K562 (cell line): ENCODE measurements around the gene PRKAR1B. TPM values are rescaled to one million over a fixed set of nuclear protein-coding genes. Genes with fewer than 3 reads are reported as not detected.

Source experiments
- CBFA2T3 ChIP-seq: fragments of 450-650 bp; IDR thresholded peaks from 2 replicates; pipeline ENCODE4 v1.6.1; 2017
- CREM ChIP-seq: IDR thresholded peaks from 2 replicates; pipeline ENCODE4 v1.6.1; 2014; ENCODE audit warnings: antibody characterized with exemption, low read depth
- GATAD2A ChIP-seq: fragments of 450-650 bp; IDR thresholded peaks from 2 replicates; pipeline ENCODE4 v1.6.1; 2017
- MED1 ChIP-seq: sonication (generic); formaldehyde crosslinking; IDR thresholded peaks from 2 replicates; pipeline ENCODE4 v1.8.1; 2023; ENCODE audit warnings: missing genetic modification reagents, borderline replicate concordance
- MTF1 ChIP-seq: fragments of 250-450 bp; sonication (Bioruptor Pico); IDR thresholded peaks from 2 replicates; pipeline ENCODE4 v1.9.0; 2021; ENCODE audit warnings: moderate library complexity, mild to moderate bottlenecking, inconsistent platforms, borderline replicate concordance
- NCOR1 ChIP-seq: fragments of 450-650 bp; IDR thresholded peaks from 2 replicates; pipeline ENCODE4 v1.6.1; 2016; ENCODE audit warnings: mild to moderate bottlenecking, moderate library complexity
- RB1 ChIP-seq: fragments of 450-650 bp; IDR thresholded peaks from 2 replicates; pipeline ENCODE4 v1.6.1; 2017; ENCODE audit warnings: low read depth, mild to moderate bottlenecking
- XRCC5 ChIP-seq: fragments of 200-400 bp; formaldehyde crosslinking; IDR thresholded peaks from 2 replicates; pipeline ENCODE4 v1.6.1; 2017; ENCODE audit warnings: low read depth, mild to moderate bottlenecking, low read length
- polyA plus RNA-seq, 8 experiments: library from polyadenylated mRNA; depleted of rRNA in 4 of 8; stranded (reverse) in 5 of 8; unstranded in 3 of 8; fragments of >200 nt; fragmentation: Nextera tagmentation in 2 of 8; fragmentation: Illumina TruSeq in 1 of 8; extraction: Ambion mirVana in 2 of 8; extraction: Trizol in 1 of 8; gene quantifications; 2 replicates each; pipeline versions ENCODE4 v1.2.1 to v1.2.3, GENCODE V29; 2011 to 2014; ENCODE audit warnings: inconsistent platforms in 1 of 8, missing spikeins in 1 of 8
- total RNA-seq, 7 experiments: library from RNA; depleted of rRNA in 6 of 7; stranded (reverse); fragments of >200 nt in 6 of 7; fragmentation: Illumina TruSeq in 2 of 7; extraction: Trizol in 2 of 7; gene quantifications; 2 replicates each; pipeline versions ENCODE4 v1.2.1 to v1.2.3, GENCODE V29; 2011 to 2021; ENCODE audit warnings: low replicate concordance in 1 of 7
- TF ChIP-seq, protein P1 (sequence below): fragments of 450-650 bp; IDR thresholded peaks from 2 replicates; pipeline ENCODE4 v1.6.1; 2016; ENCODE audit warnings: antibody characterized with exemption
- TF ChIP-seq, protein P2 (sequence below), 2 experiments: IDR thresholded peaks; 2 replicates each; pipeline ENCODE4 v1.6.1; 2012; ENCODE audit warnings: improper control_type of control experiment in 2 of 2, low read depth in 2 of 2, low read length in 2 of 2, borderline replicate concordance in 1 of 2

PRKAR1B gene
- total and polyA plus RNA-seq, 9 of the 15 experiments (the other 6 are each of a cell fraction or from before 2014, with no cell fraction given), result 0.99 to 30.5 (median 12.7) TPM

DNA sequence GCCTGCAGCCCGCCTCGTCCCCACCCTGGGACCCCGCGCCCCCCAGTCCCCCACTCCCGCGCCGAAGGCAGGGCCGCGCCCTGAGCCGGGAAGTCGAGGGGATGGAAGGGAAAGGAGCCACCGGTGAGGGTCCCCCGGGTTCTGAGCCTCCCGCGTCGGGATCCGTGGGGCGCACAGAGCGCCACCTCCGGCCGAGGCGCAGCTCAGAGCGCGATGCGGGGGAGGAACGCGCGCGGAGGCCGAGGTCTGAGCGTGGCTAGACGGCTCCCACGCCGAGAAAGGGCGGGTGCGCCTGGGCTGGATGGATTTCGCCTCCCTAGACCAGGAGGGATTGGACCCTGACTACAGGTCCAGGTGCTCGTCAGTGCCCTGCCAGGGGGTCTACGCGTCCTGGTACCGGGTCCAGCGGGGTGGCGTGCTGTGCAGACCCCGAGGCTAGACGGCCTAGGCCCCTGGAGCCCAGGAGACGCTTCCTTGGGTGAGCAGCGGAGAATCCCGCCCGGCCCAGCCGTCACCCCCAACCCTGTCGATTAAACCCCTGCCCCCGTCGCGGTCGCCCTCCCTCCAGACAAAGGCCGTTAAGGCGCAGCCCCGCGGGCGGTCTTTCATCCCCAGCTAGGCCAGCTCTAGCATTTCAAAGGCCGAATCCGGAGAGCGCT is 206.4 kb downstream of the PRKAR1B start (continued):
- TF ChIP-seq, protein P1, sequence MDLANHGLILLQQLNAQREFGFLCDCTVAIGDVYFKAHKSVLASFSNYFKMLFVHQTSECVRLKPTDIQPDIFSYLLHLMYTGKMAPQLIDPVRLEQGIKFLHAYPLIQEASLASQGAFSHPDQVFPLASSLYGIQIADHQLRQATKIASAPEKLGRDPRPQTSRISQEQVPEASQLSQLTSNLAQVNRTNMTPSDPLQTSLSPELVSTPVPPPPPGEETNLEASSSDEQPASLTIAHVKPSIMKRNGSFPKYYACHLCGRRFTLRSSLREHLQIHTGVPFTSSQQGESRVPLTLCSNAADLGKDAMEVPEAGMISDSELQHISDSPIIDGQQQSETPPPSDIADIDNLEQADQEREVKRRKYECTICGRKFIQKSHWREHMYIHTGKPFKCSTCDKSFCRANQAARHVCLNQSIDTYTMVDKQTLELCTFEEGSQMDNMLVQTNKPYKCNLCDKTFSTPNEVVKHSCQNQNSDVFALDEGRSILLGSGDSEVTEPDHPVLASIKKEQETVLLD, result peak; percentile 49; the same call in 1 of the 2 replicates
- peak; percentile 8; the same call in 1 of the 2 replicates for TF ChIP-seq NCOR1
- TF ChIP-seq, protein P2, sequence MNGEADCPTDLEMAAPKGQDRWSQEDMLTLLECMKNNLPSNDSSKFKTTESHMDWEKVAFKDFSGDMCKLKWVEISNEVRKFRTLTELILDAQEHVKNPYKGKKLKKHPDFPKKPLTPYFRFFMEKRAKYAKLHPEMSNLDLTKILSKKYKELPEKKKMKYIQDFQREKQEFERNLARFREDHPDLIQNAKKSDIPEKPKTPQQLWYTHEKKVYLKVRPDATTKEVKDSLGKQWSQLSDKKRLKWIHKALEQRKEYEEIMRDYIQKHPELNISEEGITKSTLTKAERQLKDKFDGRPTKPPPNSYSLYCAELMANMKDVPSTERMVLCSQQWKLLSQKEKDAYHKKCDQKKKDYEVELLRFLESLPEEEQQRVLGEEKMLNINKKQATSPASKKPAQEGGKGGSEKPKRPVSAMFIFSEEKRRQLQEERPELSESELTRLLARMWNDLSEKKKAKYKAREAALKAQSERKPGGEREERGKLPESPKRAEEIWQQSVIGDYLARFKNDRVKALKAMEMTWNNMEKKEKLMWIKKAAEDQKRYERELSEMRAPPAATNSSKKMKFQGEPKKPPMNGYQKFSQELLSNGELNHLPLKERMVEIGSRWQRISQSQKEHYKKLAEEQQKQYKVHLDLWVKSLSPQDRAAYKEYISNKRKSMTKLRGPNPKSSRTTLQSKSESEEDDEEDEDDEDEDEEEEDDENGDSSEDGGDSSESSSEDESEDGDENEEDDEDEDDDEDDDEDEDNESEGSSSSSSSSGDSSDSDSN (IDR thresholded peaks at IDR 0.05; ENCODE audit: borderline replicate concordance in 1 of 2, low read depth in 2 of 2, low read length in 2 of 2), result peak in 1 of 2 experiments; percentile 61; a peak in 1 of 4 replicates
- peak; percentile 52; the same call in 1 of the 2 replicates for TF ChIP-seq RB1
- peak; percentile 81 for TF ChIP-seq GATAD2A
- TF ChIP-seq MED1 (CRISPR knock-in tag), result no peak
- no peak for TF ChIP-seq XRCC5
- TF ChIP-seq CBFA2T3, result peak; percentile 26; the same call in 1 of the 2 replicates
- 0 out of 2 replicates have a peak, but pooled peaks have one; percentile 13 for TF ChIP-seq CREM
- TF ChIP-seq MTF1 (CRISPR knock-in tag), result no peak
